Panc1 (cell line): ENCODE data around the gene SPARC. TPM values are rescaled to one million over a fixed set of nuclear protein-coding genes. Genes with fewer than 3 reads are reported as not detected.
A peak's percentile ranks its signal among the peaks of the same experiment; 100 is the strongest.

Source experiments
- ATAC-seq: fragments of 200-7000 bp; cut with Tn5 transposase; 2 replicates; pipeline ENCODE4 v1.9.1; 2020; ENCODE audit warnings: mild to moderate bottlenecking, moderate library complexity
- BruUV-seq: library from RNA; stranded (reverse); fragments of 400-500 nt; replicated peaks from 2 replicates; lab custom pipeline; 2021; lab: Mats Ljungman, UMichigan
- CTCF ChIA-PET: fragments of 300-600 bp; sonication (Branson Sonifier 250); formaldehyde crosslinking; loops from one replicate; lab custom pipeline; 2022; ENCODE audit warnings: antibody characterized with exemption; lab: Charles Lee
- POLR2A ChIA-PET: fragments of 300-600 bp; sonication (Branson Sonifier 250); formaldehyde crosslinking; loops from one replicate; lab custom pipeline; 2022; ENCODE audit warnings: antibody characterized with exemption; lab: Charles Lee
- DNase-seq: peaks from one replicate; pipeline ENCODE4 v3.0.0-alpha.2; 2010; ENCODE audit warnings: low read depth, low spot score
- H3K27ac ChIP-seq: 2 replicates; pipeline ENCODE4 v1.5.1; 2011; ENCODE audit warnings: mild to moderate bottlenecking, low read length, inconsistent platforms
- H3K27me3 ChIP-seq: fragments of 200-500 bp; sonication (Bioruptor generic); 2 replicates; pipeline ENCODE4 v1.6.0; 2014; ENCODE audit warnings: low read length, inconsistent platforms; ENCODE audit not compliant: control insufficient read depth, insufficient read depth
- H3K36me3 ChIP-seq: fragments of 200-500 bp; sonication (Bioruptor generic); 2 replicates; pipeline ENCODE4 v1.5.1; 2014; ENCODE audit warnings: inconsistent platforms, mild to moderate bottlenecking, low read length, moderate library complexity; ENCODE audit not compliant: control insufficient read depth, insufficient read depth
- H3K4me1 ChIP-seq: 2 replicates; pipeline ENCODE4 v1.5.1; 2011; ENCODE audit warnings: inconsistent platforms, mild to moderate bottlenecking, low read length, moderate library complexity; ENCODE audit not compliant: control insufficient read depth, insufficient read depth
- H3K4me3 ChIP-seq, 2 experiments: 2 replicates each; pipeline ENCODE4 v1.5.1; 2011 to 2012; ENCODE audit warnings: low read depth in 2 of 2, low read length in 2 of 2, mild to moderate bottlenecking in 2 of 2, inconsistent platforms in 1 of 2, moderate library complexity in 1 of 2
- H3K9me3 ChIP-seq: fragments of 200-500 bp; sonication (Bioruptor generic); 2 replicates; pipeline ENCODE4 v1.5.1; 2014; ENCODE audit warnings: low read depth, mild to moderate bottlenecking, inconsistent platforms, low read length, moderate library complexity; ENCODE audit not compliant: control insufficient read depth, insufficient read depth
- POLR2AphosphoS5 ChIP-seq: IDR thresholded peaks from 2 replicates; pipeline ENCODE4 v1.6.1; 2012; ENCODE audit warnings: mild to moderate bottlenecking, low read depth, low read length, moderate library complexity
- SIN3A ChIP-seq: IDR thresholded peaks from 2 replicates; pipeline ENCODE4 v1.6.1; 2012; ENCODE audit warnings: low read depth, mild to moderate bottlenecking, low read length, moderate library complexity, borderline replicate concordance; ENCODE audit not compliant: insufficient read depth
- TCF7L2 ChIP-seq: IDR thresholded peaks from 2 replicates; pipeline ENCODE4 v1.6.1; 2011; ENCODE audit warnings: mild to moderate bottlenecking, low read depth, low read length, inconsistent platforms
- in situ Hi-C: cut with HindIII; loops from 2 replicates; pipeline ENCODE4 v1.10.0; 2016; ENCODE audit warnings: low sequenced_read_pairs, low pct_unique_long_range_greater_than_20kb
- intact Hi-C: fragments of 100-400 bp; cut with micrococcal nuclease; formaldehyde crosslinking; loops from one replicate; pipeline ENCODE4 v1.10.0; 2022; ENCODE audit not compliant: unreplicated experiment
- total RNA-seq: library from RNA; stranded (reverse); gene quantifications from one replicate; pipeline ENCODE4 v1.2.1, GENCODE V29; 2021; ENCODE audit not compliant: unreplicated experiment
- TF ChIP-seq, protein P1 (sequence below), 2 experiments: IDR thresholded peaks; 2 replicates each; pipeline ENCODE4 v1.6.1; 2011 to 2012; ENCODE audit warnings: low read depth in 2 of 2, control low read depth in 1 of 2, low read length in 1 of 2, mild to moderate bottlenecking in 1 of 2, moderate library complexity in 1 of 2; ENCODE audit not compliant: insufficient read depth in 1 of 2
- TF ChIP-seq, protein P2 (sequence below): fragments of 450-650 bp; IDR thresholded peaks from 2 replicates; pipeline ENCODE4 v1.5.1; 2017; ENCODE audit warnings: mild to moderate bottlenecking

SPARC gene
- total RNA-seq, 1 experiment from 2014 or later = 228 TPM

DNA sequence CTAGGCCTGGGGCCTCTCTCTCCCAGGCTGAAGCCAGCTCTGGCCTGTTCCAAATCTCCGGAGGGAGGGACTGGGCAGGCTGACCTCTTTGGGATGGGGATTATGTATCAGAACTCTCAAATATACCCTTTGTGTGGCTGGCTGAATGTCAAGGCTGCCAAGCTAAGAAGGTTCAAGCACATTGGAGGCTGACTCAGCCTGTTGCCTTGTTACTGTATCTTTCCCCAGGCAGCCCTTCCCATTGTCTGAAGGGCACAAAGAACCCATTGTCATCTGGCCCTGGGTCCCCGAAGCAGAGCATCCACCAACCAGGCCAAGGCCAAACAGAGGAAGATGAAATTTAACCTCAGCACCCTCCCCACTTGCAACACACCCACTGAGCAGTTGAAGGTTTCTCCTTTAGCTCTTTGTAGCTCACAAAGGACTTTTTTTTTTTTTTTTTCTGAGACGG is 7.3 kb upstream of the SPARC start:
- BruUV-seq = no TSS peak
- DNase-seq (no peak), ATAC-seq (no peak)
- intact Hi-C loops = no loop called here
- in situ Hi-C loops = no loop called here
- peaks cover 43% of the 10 kb centered on the region for H3K4me1 ChIP-seq
- H3K9me3 ChIP-seq = no peaks in the 10 kb centered on the region
- H3K27ac ChIP-seq = peak overlapping the region; percentile 72
- ChIA-PET POLR2A (no interaction called here), CTCF (interaction anchor here (0.7 kb wide), 1 partner anchor 77 kb away, joined by 7 read pairs; no protein-coding TSS in a partner anchor)
- H3K4me3 ChIP-seq = no peak overlapping the region
- H3K36me3 ChIP-seq = no peaks in the 10 kb centered on the region
- TF ChIP-seq, protein P1, sequence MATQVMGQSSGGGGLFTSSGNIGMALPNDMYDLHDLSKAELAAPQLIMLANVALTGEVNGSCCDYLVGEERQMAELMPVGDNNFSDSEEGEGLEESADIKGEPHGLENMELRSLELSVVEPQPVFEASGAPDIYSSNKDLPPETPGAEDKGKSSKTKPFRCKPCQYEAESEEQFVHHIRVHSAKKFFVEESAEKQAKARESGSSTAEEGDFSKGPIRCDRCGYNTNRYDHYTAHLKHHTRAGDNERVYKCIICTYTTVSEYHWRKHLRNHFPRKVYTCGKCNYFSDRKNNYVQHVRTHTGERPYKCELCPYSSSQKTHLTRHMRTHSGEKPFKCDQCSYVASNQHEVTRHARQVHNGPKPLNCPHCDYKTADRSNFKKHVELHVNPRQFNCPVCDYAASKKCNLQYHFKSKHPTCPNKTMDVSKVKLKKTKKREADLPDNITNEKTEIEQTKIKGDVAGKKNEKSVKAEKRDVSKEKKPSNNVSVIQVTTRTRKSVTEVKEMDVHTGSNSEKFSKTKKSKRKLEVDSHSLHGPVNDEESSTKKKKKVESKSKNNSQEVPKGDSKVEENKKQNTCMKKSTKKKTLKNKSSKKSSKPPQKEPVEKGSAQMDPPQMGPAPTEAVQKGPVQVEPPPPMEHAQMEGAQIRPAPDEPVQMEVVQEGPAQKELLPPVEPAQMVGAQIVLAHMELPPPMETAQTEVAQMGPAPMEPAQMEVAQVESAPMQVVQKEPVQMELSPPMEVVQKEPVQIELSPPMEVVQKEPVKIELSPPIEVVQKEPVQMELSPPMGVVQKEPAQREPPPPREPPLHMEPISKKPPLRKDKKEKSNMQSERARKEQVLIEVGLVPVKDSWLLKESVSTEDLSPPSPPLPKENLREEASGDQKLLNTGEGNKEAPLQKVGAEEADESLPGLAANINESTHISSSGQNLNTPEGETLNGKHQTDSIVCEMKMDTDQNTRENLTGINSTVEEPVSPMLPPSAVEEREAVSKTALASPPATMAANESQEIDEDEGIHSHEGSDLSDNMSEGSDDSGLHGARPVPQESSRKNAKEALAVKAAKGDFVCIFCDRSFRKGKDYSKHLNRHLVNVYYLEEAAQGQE (IDR thresholded peaks at IDR 0.05; ENCODE audit: insufficient read depth in 1 of 2, low read depth in 2 of 2, low read length in 1 of 2) = no peak
- TF ChIP-seq TCF7L2 = no peak
- TF ChIP-seq POLR2AphosphoS5 = no peak
- TF ChIP-seq, protein P2, sequence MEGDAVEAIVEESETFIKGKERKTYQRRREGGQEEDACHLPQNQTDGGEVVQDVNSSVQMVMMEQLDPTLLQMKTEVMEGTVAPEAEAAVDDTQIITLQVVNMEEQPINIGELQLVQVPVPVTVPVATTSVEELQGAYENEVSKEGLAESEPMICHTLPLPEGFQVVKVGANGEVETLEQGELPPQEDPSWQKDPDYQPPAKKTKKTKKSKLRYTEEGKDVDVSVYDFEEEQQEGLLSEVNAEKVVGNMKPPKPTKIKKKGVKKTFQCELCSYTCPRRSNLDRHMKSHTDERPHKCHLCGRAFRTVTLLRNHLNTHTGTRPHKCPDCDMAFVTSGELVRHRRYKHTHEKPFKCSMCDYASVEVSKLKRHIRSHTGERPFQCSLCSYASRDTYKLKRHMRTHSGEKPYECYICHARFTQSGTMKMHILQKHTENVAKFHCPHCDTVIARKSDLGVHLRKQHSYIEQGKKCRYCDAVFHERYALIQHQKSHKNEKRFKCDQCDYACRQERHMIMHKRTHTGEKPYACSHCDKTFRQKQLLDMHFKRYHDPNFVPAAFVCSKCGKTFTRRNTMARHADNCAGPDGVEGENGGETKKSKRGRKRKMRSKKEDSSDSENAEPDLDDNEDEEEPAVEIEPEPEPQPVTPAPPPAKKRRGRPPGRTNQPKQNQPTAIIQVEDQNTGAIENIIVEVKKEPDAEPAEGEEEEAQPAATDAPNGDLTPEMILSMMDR = no peak
- TF ChIP-seq SIN3A = no peak
- no peaks in the 10 kb centered on the region for H3K27me3 ChIP-seq

DNA sequence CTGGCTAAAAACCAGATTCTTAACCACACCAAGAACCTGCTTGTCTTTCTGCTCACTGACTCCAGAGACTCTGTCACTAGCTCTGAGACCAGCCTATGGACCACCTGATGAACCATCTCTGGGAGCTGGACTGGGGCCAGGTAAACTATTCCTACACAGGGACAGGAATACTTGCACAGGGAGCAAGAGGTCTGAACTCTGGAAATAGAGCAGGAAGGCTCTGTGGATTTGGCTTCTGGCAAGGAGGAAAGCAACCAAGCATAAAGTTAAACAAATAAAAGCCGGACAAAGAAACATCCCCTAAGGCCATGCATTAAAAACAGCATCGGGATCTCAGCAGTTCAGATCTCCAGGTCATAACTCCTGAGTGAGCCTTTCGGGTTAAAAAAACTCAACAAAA is 5.6 kb upstream of the SPARC start:
- Histone ChIP-seq H3K9me3 (no peaks in the 10 kb centered on the region), H3K4me3 (no peak overlapping the region), H3K4me1 (peaks cover 42% of the 10 kb centered on the region), H3K36me3 (no peaks in the 10 kb centered on the region), H3K27ac (peak overlapping the region; percentile 75), H3K27me3 (no peaks in the 10 kb centered on the region)
- ATAC-seq (peak; percentile 78), DNase-seq (no peak)
- intact Hi-C loops = no loop called here
- TF ChIP-seq TCF7L2 = peak; percentile 77
- TF ChIP-seq, protein P2 = no peak
- TF ChIP-seq SIN3A = no peak
- TF ChIP-seq, protein P1 (IDR thresholded peaks at IDR 0.05; ENCODE audit: insufficient read depth in 1 of 2, low read depth in 2 of 2, low read length in 1 of 2) = 0 out of 4 replicates have a peak, but pooled peaks of 1 of the 2 experiments have one; percentile 5
- peak; percentile 71; the same call in 1 of the 2 replicates for TF ChIP-seq POLR2AphosphoS5
- in situ Hi-C loops = no loop called here
- ChIA-PET CTCF (no interaction called here), POLR2A (no interaction called here)
- BruUV-seq = no TSS peak
